Measurements from ENCODE around the gene FOSL2. TPM values are rescaled to one million over a fixed set of nuclear protein-coding genes. Genes with fewer than 3 reads are reported as not detected.

FOSL2 gene
- total and polyA plus RNA-seq, 2 experiments from 2014 or later, result 0.60 to 4.3 TPM

- TF ChIP-seq, protein P1, sequence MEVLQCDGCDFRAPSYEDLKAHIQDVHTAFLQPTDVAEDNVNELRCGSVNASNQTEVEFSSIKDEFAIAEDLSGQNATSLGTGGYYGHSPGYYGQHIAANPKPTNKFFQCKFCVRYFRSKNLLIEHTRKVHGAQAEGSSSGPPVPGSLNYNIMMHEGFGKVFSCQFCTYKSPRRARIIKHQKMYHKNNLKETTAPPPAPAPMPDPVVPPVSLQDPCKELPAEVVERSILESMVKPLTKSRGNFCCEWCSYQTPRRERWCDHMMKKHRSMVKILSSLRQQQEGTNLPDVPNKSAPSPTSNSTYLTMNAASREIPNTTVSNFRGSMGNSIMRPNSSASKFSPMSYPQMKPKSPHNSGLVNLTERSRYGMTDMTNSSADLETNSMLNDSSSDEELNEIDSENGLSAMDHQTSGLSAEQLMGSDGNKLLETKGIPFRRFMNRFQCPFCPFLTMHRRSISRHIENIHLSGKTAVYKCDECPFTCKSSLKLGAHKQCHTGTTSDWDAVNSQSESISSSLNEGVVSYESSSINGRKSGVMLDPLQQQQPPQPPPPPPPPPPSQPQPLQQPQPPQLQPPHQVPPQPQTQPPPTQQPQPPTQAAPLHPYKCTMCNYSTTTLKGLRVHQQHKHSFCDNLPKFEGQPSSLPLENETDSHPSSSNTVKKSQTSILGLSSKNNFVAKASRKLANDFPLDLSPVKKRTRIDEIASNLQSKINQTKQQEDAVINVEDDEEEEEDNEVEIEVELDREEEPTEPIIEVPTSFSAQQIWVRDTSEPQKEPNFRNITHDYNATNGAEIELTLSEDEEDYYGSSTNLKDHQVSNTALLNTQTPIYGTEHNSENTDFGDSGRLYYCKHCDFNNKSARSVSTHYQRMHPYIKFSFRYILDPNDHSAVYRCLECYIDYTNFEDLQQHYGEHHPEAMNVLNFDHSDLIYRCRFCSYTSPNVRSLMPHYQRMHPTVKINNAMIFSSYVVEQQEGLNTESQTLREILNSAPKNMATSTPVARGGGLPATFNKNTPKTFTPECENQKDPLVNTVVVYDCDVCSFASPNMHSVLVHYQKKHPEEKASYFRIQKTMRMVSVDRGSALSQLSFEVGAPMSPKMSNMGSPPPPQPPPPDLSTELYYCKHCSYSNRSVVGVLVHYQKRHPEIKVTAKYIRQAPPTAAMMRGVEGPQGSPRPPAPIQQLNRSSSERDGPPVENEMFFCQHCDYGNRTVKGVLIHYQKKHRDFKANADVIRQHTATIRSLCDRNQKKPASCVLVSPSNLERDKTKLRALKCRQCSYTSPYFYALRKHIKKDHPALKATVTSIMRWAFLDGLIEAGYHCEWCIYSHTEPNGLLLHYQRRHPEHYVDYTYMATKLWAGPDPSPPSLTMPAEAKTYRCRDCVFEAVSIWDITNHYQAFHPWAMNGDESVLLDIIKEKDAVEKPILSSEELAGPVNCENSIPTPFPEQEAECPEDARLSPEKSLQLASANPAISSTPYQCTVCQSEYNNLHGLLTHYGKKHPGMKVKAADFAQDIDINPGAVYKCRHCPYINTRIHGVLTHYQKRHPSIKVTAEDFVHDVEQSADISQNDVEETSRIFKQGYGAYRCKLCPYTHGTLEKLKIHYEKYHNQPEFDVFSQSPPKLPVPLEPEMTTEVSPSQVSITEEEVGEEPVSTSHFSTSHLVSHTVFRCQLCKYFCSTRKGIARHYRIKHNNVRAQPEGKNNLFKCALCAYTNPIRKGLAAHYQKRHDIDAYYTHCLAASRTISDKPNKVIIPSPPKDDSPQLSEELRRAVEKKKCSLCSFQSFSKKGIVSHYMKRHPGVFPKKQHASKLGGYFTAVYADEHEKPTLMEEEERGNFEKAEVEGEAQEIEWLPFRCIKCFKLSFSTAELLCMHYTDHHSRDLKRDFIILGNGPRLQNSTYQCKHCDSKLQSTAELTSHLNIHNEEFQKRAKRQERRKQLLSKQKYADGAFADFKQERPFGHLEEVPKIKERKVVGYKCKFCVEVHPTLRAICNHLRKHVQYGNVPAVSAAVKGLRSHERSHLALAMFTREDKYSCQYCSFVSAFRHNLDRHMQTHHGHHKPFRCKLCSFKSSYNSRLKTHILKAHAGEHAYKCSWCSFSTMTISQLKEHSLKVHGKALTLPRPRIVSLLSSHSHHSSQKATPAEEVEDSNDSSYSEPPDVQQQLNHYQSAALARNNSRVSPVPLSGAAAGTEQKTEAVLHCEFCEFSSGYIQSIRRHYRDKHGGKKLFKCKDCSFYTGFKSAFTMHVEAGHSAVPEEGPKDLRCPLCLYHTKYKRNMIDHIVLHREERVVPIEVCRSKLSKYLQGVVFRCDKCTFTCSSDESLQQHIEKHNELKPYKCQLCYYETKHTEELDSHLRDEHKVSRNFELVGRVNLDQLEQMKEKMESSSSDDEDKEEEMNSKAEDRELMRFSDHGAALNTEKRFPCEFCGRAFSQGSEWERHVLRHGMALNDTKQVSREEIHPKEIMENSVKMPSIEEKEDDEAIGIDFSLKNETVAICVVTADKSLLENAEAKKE (CRISPR knock-in tag; IDR thresholded peaks at IDR 0.05), result no peak
- no peak for TF ChIP-seq JUNB (IDR thresholded peaks at IDR 0.05; ENCODE audit: unreplicated experiment)
- no peak for TF ChIP-seq ZNF331 (CRISPR knock-in tag; IDR thresholded peaks at IDR 0.05; ENCODE audit: low read depth)
Measured at GRCh38 chr2:28343184-28343942, 49.3 kb upstream of the FOSL2 start (continued).

DNA sequence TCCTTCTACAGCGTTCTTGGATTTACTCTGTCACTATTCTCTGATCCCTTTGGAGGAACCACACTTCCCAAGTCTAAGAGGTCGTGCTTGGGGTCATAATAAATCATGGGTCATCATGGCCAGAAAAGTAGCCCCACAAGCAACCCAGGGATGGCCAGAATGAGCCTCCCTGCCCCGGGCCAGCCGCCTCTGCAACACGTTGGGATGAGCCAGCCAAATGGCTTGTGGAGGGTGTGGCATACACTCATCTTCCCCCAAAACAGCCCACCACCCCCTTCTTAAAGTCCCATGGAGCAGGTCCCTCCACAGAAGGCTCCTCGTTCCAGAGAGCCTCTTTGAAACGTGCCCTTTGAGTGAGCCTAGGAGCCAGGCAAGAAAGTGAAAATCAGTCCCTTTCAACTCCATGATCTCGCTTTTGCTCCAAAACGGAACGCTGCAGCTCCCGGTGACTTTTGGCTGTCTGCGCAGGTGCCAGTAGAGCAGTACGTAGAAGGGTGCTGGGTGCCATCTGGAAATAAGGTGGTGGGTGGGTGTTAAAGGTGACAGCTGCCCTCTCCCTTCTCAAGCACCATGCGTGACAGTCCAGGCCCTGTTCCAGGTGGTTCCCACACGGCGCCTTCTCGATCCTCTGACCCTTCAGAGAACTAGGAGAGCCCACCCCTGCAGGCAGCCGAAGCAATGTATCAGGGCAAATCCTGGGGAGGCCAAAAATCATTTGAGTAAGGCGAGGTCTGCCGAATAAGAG, 48.5 kb upstream of the FOSL2 start:
- no peak overlapping the region for H2AFZ ChIP-seq
- no peaks in the 10 kb centered on the region for H3K36me3 ChIP-seq (ENCODE audit: insufficient read depth)
- Mint-ChIP-seq H3K36me3 (ENCODE audit: low read depth) (no peaks in the 10 kb centered on the region), H3K27ac (no peak overlapping the region), H3K27me3 (ENCODE audit: insufficient read depth, low read depth, poor library complexity) (peaks cover 4% of the 10 kb centered on the region), H3K4me1 (peaks cover 23% of the 10 kb centered on the region), H3K9me3 (no peaks in the 10 kb centered on the region), H3K4me3 (no peak overlapping the region)
- DNase-seq (ENCODE audit: low spot score), result no peak
- no peaks in the 10 kb centered on the region for H3K9me2 ChIP-seq (ENCODE audit: insufficient read depth)
- H3F3A ChIP-seq (replicated peaks; ENCODE audit: low read depth), result no peaks in the 10 kb centered on the region
- H4K20me1 ChIP-seq (replicated peaks; ENCODE audit: insufficient read depth), result no peaks in the 10 kb centered on the region
- H3K27me3 ChIP-seq (ENCODE audit: insufficient read depth), result no peaks in the 10 kb centered on the region
- no peak for ATAC-seq
- no peak overlapping the region for H3K4me2 ChIP-seq
- no peak overlapping the region for H3K4me3 ChIP-seq
- peaks cover 8% of the 10 kb centered on the region for H3K4me1 ChIP-seq (ENCODE audit: insufficient read depth)
- no peak overlapping the region for H3K27ac ChIP-seq (ENCODE audit: low read depth)
- no peaks in the 10 kb centered on the region for H3K79me2 ChIP-seq (replicated peaks; ENCODE audit: insufficient read depth)
- no peak for TF ChIP-seq JUNB (IDR thresholded peaks at IDR 0.05; ENCODE audit: unreplicated experiment)
- TF ChIP-seq EZH2phosphoT487 (IDR thresholded peaks at IDR 0.05; ENCODE audit: unreplicated experiment), result no peak
- TF ChIP-seq ZNF331 (CRISPR knock-in tag; IDR thresholded peaks at IDR 0.05; ENCODE audit: low read depth), result no peak
- TF ChIP-seq STAT1 (IDR thresholded peaks at IDR 0.05; ENCODE audit: unreplicated experiment), result no peak
- no peak for TF ChIP-seq ZNF114 (CRISPR knock-in tag; IDR thresholded peaks at IDR 0.05)
- TF ChIP-seq CREB1 (CRISPR knock-in tag; IDR thresholded peaks at IDR 0.05; ENCODE audit: low read depth), result no peak
- TF ChIP-seq EZH2 (IDR thresholded peaks at IDR 0.05; ENCODE audit: low read depth, unreplicated experiment), result no peak
- TF ChIP-seq REST (IDR thresholded peaks at IDR 0.05; ENCODE audit: unreplicated experiment), result no peak
